ENCODE data around the gene RAB6C. TPM values are rescaled to one million over a fixed set of nuclear protein-coding genes. Genes with fewer than 3 reads are reported as not detected.
A peak's percentile ranks its signal among the peaks of the same experiment; 100 is the strongest.
"Not testable (repeated sequence)": the region's sequence is repeated elsewhere in the genome, so short reads cannot be mapped to it uniquely, and the experiment has no call there.

Gene RAB6C
- total and polyA plus RNA-seq, 7 experiments from 2014 or later = 0.09 TPM; not detected in 6

DNA sequence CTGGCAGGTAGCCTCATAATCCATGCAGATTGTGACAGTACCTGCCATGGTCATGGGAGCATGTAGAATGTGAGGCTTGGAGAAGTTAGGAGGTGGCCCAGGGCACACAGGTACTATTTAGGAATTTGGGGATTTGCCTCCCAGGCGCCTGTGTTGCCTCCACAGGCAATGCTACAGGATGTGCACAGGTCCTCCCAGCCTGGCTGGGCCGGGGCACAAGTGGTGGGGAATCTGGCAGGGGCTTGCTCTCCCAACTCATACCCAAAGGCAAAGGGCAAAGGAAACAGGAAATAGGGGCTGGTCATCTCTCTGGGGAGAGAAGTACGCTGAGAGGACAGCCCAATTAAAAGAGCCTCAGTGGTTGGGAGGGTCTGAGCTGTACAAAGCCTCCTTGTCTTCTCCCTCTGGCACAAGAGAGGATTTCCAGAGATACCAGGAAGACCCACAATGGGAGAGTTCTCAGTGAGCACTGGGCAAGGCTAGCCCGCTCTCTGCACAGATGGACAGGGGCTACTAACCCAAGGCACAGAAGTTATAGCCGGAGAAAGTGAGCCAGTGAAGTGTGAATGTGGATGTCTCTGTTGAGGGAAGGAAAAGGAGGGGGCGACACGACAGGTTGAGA, 40.5 kb upstream of the RAB6C start:
- intact Hi-C loops (cut with micrococcal nuclease) = loop anchor here in 1 of 2 donors (5.0 kb wide), 1 partner anchor 443 kb away; no protein-coding TSS in a partner anchor
- H3K36me3 ChIP-seq (ENCODE audit: control insufficient read depth in 2 of 3, insufficient read depth in 3 of 3, low read length in 3 of 3); H3K27ac ChIP-seq (ENCODE audit: low read depth, low read length); H3K36me3 Mint-ChIP-seq; ATAC-seq; H3K9me3 ChIP-seq (ENCODE audit: control insufficient read depth in 2 of 3, low read length in 3 of 3); H3K27me3 ChIP-seq (ENCODE audit: control insufficient read depth in 2 of 2, insufficient read depth in 2 of 2, low read length in 2 of 2); POLR2A ChIA-PET; H3K4me1 ChIP-seq (ENCODE audit: control insufficient read depth in 2 of 2, insufficient read depth in 2 of 2, low read length in 2 of 2); DNase-seq; H3K9me3 Mint-ChIP-seq; H3K4me3 ChIP-seq (ENCODE audit: low read length); H3K4me1 Mint-ChIP-seq; H3K4me3 Mint-ChIP-seq; CTCF ChIA-PET: not testable (repeated sequence)
- Mint-ChIP-seq H3K27ac (peak overlapping the region in 1 of 9 donors; percentile 82), H3K27me3 (peaks cover under 1 to 31% (median 27%) of the 10 kb centered on the region in 5 donors)

GRCh38 chr2:129943456-129943855, 36.0 kb upstream of the RAB6C start:
- H3K36me3 Mint-ChIP-seq; ATAC-seq; H3K9me3 ChIP-seq (ENCODE audit: control insufficient read depth in 2 of 3, low read length in 3 of 3); DNase-seq; H3K4me3 ChIP-seq (ENCODE audit: low read length); H3K36me3 ChIP-seq (ENCODE audit: control insufficient read depth in 2 of 3, insufficient read depth in 3 of 3, low read length in 3 of 3); H3K27ac Mint-ChIP-seq; POLR2A ChIA-PET; H3K4me1 Mint-ChIP-seq; H3K9me3 Mint-ChIP-seq; H3K27me3 ChIP-seq (ENCODE audit: control insufficient read depth in 2 of 2, insufficient read depth in 2 of 2, low read length in 2 of 2); H3K27ac ChIP-seq (ENCODE audit: low read depth, low read length); intact Hi-C loops (cut with micrococcal nuclease); CTCF ChIA-PET; H3K4me1 ChIP-seq (ENCODE audit: control insufficient read depth in 2 of 2, insufficient read depth in 2 of 2, low read length in 2 of 2); H3K4me3 Mint-ChIP-seq: not testable (repeated sequence)
- peaks cover 2 to 44% (median 11%) of the 10 kb centered on the region in 5 donors for H3K27me3 Mint-ChIP-seq

- Mint-ChIP-seq H3K9me3 (no peaks in the 10 kb centered on the region), H3K27me3 (peaks cover 0 to 35% (median 11%) of the 10 kb centered on the region in 5 donors), H3K4me1 (no peaks in the 10 kb centered on the region), H3K4me3 (no peak overlapping the region), H3K27ac (no peak overlapping the region), H3K36me3 (no peaks in the 10 kb centered on the region)
- H3K9me3 ChIP-seq (ENCODE audit: control insufficient read depth in 2 of 3, low read length in 3 of 3) = no peaks in the 10 kb centered on the region
- no peaks in the 10 kb centered on the region for H3K27me3 ChIP-seq (ENCODE audit: control insufficient read depth in 2 of 2, insufficient read depth in 2 of 2, low read length in 2 of 2)
- CTCF ChIA-PET = interaction anchor here (0.6 kb wide), 1 partner anchor 64 kb away, joined by 3 read pairs; no protein-coding TSS in a partner anchor
- POLR2A ChIA-PET = no interaction called here
- no peak for ATAC-seq
- H3K4me1 ChIP-seq (ENCODE audit: control insufficient read depth in 2 of 2, insufficient read depth in 2 of 2, low read length in 2 of 2) = no peaks in the 10 kb centered on the region
- no peak for DNase-seq
- H3K27ac ChIP-seq (ENCODE audit: low read depth, low read length) = no peak overlapping the region
- H3K4me3 ChIP-seq (ENCODE audit: low read length) = no peak overlapping the region
- intact Hi-C loops (cut with micrococcal nuclease) = no loop called here
- H3K36me3 ChIP-seq (ENCODE audit: control insufficient read depth in 2 of 3, insufficient read depth in 3 of 3, low read length in 3 of 3) = no peaks in the 10 kb centered on the region
These were observed 33.9 kb upstream of the RAB6C start for GRCh38 chr2:129945557-129945956.

DNA sequence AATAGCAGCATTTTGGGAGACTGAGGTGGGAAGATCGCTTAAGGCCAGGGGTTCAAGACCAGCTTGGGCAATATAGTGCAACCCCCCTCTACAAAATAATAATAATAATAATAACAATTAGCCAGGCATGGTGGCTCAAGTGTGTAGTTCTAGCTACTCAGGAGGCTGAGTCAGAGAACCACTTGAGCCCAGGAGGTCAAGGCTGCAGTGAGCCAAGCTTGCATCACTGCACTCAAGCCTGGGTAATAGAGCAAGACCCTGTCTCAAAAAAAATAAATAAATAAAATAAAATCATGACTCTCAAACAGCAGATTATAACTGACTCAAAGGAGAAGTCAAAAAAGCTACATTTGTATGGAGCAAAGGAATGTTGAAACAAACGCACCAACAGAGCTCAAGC, 31.8 kb upstream of the RAB6C start:
- CTCF ChIA-PET; H3K4me3 ChIP-seq (ENCODE audit: low read length); H3K9me3 Mint-ChIP-seq; POLR2A ChIA-PET; intact Hi-C loops (cut with micrococcal nuclease); H3K27ac Mint-ChIP-seq; H3K9me3 ChIP-seq (ENCODE audit: control insufficient read depth in 2 of 3, low read length in 3 of 3); H3K4me1 ChIP-seq (ENCODE audit: control insufficient read depth in 2 of 2, insufficient read depth in 2 of 2, low read length in 2 of 2); H3K27me3 ChIP-seq (ENCODE audit: control insufficient read depth in 2 of 2, insufficient read depth in 2 of 2, low read length in 2 of 2); H3K27ac ChIP-seq (ENCODE audit: low read depth, low read length); ATAC-seq; H3K4me1 Mint-ChIP-seq; DNase-seq; H3K36me3 Mint-ChIP-seq; H3K4me3 Mint-ChIP-seq; H3K36me3 ChIP-seq (ENCODE audit: control insufficient read depth in 2 of 3, insufficient read depth in 3 of 3, low read length in 3 of 3): not testable (repeated sequence)
- peaks cover 0 to 35% (median 11%) of the 10 kb centered on the region in 5 donors for H3K27me3 Mint-ChIP-seq

DNA sequence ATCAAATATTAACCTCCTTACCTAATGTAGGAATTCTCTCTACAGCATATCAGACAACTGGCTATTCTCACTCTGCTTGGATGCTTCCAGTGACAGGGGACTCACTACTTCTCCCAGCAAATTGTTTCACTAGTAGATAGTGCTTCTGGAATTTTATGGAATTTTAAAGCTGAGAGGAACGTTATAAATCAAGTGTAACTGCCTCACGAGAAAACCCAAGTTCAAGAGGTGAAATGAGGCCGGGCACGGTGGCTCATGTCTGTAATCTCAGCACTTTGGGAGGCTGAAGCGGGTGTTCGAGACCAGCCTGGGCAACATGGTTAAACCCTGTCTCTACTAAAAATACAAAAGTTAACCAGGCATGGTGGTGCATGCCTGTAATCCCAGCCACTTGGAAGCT, 23.3 kb upstream of the RAB6C start:
- intact Hi-C loops (cut with micrococcal nuclease); CTCF ChIA-PET: not testable (repeated sequence)

DNA sequence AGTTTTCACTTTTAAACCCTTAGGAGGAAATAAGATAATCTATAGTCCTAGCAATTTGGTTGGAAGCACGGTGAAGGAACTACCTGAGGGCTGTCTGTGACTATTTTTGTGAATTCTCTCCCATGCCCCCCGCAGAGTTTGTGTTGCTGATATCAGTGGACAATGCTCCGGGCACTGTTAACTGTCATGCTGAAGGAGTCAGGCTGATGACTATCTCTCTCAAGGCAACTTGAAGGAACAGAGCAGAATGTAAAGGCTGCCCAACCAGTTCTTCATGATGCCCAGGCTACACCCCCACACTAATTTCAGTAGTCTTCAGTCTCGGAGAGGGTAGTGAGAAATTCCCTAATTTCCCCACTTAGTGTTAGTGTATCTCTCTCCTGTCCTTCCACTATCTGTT, 21.6 kb upstream of the RAB6C start:
- peaks cover 0 to 18% (median 14%) of the 10 kb centered on the region in 5 donors for H3K27me3 Mint-ChIP-seq
- Histone ChIP-seq H3K4me1 (ENCODE audit: control insufficient read depth in 2 of 2, insufficient read depth in 2 of 2, low read length in 2 of 2) (no peaks in the 10 kb centered on the region), H3K27ac (ENCODE audit: low read depth, low read length) (no peak overlapping the region), H3K36me3 (ENCODE audit: control insufficient read depth in 2 of 3, insufficient read depth in 3 of 3, low read length in 3 of 3) (no peaks in the 10 kb centered on the region), H3K27me3 (ENCODE audit: control insufficient read depth in 2 of 2, insufficient read depth in 2 of 2, low read length in 2 of 2) (no peaks in the 10 kb centered on the region), H3K9me3 (ENCODE audit: control insufficient read depth in 2 of 3, low read length in 3 of 3) (no peaks in the 10 kb centered on the region), H3K4me3 (ENCODE audit: low read length) (no peak overlapping the region)
- ChIA-PET POLR2A (no interaction called here), CTCF (no interaction called here)
- H3K9me3 Mint-ChIP-seq = peaks cover 0 to 2% (median 0%) of the 10 kb centered on the region in 11 donors
- intact Hi-C loops (cut with micrococcal nuclease) = no loop called here
- H3K27ac Mint-ChIP-seq = no peak overlapping the region
- no peak for ATAC-seq
- no peaks in the 10 kb centered on the region for H3K36me3 Mint-ChIP-seq
- DNase-seq = no peak
- H3K4me1 Mint-ChIP-seq = no peaks in the 10 kb centered on the region
- H3K4me3 Mint-ChIP-seq = no peak overlapping the region

More for the DNA sequence above, 23.3 kb upstream of the RAB6C start:
- H3K36me3 ChIP-seq (ENCODE audit: control insufficient read depth in 2 of 3, insufficient read depth in 3 of 3, low read length in 3 of 3); H3K27ac ChIP-seq (ENCODE audit: low read depth, low read length); H3K27me3 ChIP-seq (ENCODE audit: control insufficient read depth in 2 of 2, insufficient read depth in 2 of 2, low read length in 2 of 2); H3K4me1 Mint-ChIP-seq; H3K4me3 ChIP-seq (ENCODE audit: low read length); H3K9me3 ChIP-seq (ENCODE audit: control insufficient read depth in 2 of 3, low read length in 3 of 3); H3K4me1 ChIP-seq (ENCODE audit: control insufficient read depth in 2 of 2, insufficient read depth in 2 of 2, low read length in 2 of 2); POLR2A ChIA-PET; ATAC-seq; H3K27ac Mint-ChIP-seq; DNase-seq; H3K9me3 Mint-ChIP-seq; H3K36me3 Mint-ChIP-seq; H3K4me3 Mint-ChIP-seq: not testable (repeated sequence)
- peaks cover 0 to 18% (median 14%) of the 10 kb centered on the region in 5 donors for H3K27me3 Mint-ChIP-seq

GRCh38 chr2:129958736-129959135, 20.7 kb upstream of the RAB6C start:
- intact Hi-C loops (cut with micrococcal nuclease) = not testable (repeated sequence)

More at GRCh38 chr2:129958736-129959135, 20.7 kb upstream of the RAB6C start:
- H3K27me3 ChIP-seq (ENCODE audit: control insufficient read depth in 2 of 2, insufficient read depth in 2 of 2, low read length in 2 of 2); H3K4me1 Mint-ChIP-seq; ATAC-seq; POLR2A ChIA-PET; H3K36me3 ChIP-seq (ENCODE audit: control insufficient read depth in 2 of 3, insufficient read depth in 3 of 3, low read length in 3 of 3); H3K27ac ChIP-seq (ENCODE audit: low read depth, low read length); DNase-seq; H3K4me3 ChIP-seq (ENCODE audit: low read length); H3K36me3 Mint-ChIP-seq; H3K4me3 Mint-ChIP-seq; H3K27ac Mint-ChIP-seq; H3K9me3 Mint-ChIP-seq; H3K4me1 ChIP-seq (ENCODE audit: control insufficient read depth in 2 of 2, insufficient read depth in 2 of 2, low read length in 2 of 2); CTCF ChIA-PET; H3K9me3 ChIP-seq (ENCODE audit: control insufficient read depth in 2 of 3, low read length in 3 of 3): not testable (repeated sequence)
- peaks cover 0 to 16% (median 13%) of the 10 kb centered on the region in 5 donors for H3K27me3 Mint-ChIP-seq
